Activated effector memory CD4-positive, alpha-beta T cell treated with Interleukin-2 at 50 U/mL for 16 hours (primary cell): Measurements from ENCODE around the gene ABCC10.
"Not testable (repeated sequence)": the region's sequence is repeated elsewhere in the genome, so short reads cannot be mapped to it uniquely, and the experiment has no call there.

Source experiments
- DNase-seq: peaks from one replicate; pipeline ENCODE4 v3.0.0-alpha.2; 2020

ABCC10 gene

GRCh38 chr6:43408259-43408658 lies 19.1 kb upstream of the ABCC10 start:
- DNase-seq, result no peak

DNA sequence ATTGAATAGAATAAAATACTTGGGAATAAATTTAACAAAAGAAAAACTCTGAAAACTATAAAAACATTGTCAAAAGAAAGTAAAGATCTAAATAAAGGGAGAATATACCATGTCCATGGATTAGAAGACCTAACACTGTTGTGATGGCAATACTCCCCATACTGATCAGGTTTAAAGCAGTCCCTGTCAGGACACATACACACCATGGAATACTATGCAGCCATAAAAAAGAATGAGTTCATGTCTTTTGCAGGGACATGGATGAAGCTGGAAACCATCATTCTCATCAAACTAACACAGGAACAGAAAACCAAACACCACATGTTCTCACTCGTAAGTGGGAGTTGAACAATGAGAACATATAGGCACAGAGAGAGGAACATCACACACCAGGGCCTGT lies 16.6 kb upstream of the ABCC10 start:
- not testable (repeated sequence) for DNase-seq

DNA sequence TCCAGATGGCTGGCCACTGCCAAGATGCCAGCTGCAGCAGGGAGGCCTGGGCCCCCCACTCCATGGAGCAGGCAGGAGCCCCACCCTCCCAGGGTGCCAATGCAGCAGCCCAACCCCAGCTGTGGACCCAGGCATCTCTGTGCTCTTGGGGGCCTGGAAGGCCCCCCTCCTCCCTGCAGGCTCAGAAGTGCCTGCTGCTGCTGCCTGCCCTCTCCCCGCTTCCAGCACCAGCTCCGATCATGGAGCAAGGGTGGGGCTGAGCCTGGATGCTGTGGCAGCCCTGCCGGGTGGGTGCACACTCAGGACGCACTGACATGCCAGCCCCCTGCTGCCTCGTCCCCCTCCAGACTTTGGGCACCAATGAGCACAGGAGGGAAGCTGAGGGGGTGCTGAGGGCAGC lies 14.8 kb upstream of the ABCC10 start:
- no peak for DNase-seq

DNA sequence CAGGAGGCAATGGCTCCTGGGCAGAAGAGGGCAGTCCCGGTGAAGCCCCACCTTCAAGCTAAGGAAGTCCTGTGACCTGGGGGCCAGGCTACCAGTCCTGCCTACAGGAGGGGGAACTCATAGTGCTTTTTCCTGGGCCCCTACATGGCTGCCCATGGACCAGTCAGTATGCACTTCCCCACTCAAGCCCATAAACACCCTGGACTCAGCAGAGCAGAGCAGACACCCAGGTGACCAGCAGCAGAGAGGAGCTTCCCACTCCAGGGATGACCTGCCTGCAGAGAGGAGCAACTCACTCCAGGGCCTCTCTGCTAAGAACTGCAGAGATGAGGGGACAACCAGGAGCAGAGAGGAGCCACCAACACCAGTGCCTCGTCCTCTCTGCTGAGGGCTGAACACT lies 14.3 kb upstream of the ABCC10 start:
- no peak for DNase-seq

- not testable (repeated sequence) for DNase-seq
Measured at GRCh38 chr6:43415275-43415674, 12.1 kb upstream of the ABCC10 start.

DNA sequence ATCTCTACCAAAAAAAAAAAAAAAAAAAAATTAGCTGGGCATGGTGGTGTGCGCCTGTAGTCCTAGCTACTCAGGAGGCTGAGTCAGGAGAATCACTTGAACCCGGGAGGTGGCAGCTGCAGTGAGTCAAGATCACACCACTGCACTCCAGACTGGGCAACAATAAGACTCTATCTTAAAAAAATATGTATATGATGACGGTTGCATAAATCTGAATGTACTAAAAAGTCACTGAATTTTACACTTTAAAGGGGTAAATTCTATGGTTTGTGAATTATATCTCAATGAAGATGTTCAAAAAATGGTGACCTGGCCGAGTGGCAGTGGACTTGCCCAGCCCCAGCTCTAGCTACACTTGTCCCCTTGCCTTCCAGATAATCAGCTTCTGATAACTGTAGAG lies 10.4 kb upstream of the ABCC10 start:
- DNase-seq, result no peak

DNA sequence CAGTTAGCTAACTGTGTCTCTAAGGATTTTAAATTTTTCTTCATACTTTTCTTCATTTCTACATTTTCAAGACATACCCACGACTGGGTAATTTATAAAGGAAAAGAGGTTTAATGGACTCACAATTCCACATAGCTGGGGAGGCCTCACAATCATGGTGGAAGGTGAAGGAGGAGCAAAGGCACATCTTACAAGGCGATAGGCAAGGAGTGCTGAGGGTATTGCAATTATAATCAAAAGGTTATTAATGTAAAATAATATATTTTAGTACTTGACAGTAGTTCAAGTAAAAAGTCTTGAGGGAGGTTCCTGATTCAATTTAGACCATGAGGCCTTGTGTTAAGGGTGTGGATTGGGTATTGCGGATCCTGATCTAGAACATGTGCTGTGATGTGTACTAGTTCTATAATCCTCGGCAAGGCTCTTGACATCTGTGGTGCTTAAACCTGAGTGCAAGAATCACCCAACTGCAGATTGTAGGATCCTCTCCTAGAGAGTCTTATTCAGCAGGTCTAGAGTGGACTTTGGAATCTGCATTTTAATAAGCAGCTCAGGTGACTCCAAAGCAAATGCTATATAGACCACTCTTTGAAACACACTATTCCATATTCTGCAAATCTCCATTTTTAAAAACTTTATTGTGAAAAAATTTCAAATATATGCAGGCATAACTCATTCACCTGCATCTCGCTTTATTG lies 7.2 kb upstream of the ABCC10 start:
- DNase-seq, result no peak

GRCh38 chr6:43421831-43422230 lies 5.5 kb upstream of the ABCC10 start:
- DNase-seq, result no peak

- DNase-seq, result not testable (repeated sequence)
Measured at GRCh38 chr6:43425083-43425482, 2.3 kb upstream of the ABCC10 start.

DNA sequence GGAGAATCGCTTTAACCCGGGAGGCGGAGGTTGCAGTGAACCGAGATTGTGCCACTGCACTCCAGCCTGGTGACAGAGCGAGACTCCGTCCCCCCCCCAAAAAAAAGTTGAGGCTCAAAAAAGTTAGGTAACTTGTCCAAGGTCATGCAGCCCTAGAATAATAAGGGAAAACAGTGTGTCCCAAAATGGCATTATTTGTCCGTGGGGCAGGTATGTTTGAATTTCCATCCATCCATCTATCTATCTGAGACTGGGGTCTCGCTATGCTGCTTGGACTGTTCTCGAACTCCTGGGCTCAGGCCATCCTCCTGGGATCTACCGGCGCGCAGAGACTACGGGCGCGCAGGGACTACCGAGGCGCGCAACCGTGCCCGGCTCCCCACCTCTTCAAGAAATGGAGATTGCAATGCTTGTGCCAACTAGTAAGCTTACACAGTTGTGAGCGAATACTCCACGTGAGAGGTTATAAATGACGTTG lies 374 bp upstream of the ABCC10 start:
- no peak for DNase-seq

DNA sequence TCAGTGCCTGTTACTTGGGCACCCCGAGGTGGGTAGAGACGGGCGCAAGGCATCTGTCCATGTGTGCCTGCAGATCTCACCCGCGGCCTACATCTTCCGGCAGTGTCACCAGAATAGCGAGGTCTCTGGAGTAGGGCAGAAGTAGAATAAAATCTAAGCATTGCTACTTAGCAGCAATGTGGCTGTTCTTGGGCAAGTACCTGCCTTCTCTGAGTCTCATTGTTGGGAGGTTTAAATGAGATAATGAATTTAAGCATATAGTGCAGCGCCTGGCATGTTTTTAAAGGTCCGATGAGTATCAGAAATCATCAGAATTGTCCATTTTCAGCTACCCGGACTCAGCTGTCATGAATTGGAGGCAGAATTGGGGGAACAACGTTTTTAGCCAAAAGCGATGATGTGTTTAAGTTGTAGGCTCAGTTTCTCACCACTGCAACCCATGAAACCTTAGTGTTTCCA lies 800 bp downstream of the ABCC10 start:
- DNase-seq, result no peak

DNA sequence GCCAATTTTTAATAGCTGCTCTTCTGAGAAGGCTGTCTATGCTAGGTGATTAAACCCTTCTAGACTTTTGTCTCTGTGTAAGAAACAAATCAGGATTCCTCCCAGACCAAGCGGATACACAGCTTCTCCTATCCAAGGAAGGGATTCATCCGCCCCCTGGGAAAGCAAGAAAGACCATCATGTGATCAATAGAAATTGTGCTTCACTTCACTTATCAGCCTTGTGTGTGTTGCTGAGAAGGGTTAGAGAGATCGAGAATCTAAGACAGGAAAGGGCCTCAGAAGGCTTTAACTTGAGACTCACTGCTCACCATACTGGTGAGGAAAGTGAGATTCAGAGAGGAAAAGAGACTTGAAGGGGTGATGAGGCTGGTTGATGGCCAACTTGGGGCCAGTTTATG lies 1.5 kb downstream of the ABCC10 start:
- DNase-seq, result no peak

DNA sequence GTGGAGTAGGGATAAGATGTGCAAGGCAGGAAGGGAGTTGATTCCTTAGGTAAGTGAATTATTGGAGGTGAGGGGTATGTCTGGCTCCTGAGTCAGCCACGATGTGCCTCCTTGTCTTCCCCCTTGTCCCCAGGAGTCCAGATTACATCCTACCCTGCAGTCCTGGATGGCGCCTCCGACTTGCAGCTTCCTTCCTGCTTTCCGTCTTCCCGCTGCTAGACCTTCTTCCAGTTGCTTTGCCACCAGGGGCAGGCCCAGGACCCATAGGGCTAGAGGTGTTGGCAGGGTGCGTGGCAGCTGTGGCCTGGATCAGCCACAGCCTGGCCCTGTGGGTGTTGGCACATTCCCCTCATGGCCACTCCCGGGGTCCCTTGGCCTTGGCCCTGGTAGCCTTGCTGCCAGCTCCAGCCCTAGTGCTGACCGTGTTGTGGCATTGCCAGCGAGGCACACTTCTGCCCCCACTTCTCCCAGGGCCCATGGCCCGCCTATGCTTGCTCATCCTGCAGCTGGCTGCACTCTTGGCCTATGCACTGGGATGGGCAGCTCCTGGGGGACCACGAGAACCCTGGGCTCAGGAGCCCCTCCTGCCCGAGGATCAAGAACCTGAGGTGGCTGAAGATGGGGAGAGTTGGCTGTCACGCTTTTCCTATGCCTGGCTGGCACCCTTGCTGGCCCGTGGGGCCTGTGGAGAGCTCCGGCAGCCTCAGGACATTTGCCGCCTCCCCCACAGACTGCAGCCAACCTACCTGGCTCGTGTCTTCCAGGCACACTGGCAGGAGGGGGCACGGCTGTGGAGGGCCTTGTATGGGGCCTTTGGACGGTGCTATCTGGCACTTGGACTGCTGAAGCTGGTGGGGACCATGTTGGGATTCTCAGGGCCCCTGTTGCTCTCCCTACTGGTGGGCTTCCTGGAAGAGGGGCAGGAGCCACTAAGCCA lies 4.9 kb downstream of the ABCC10 start:
- DNase-seq, result no peak

DNA sequence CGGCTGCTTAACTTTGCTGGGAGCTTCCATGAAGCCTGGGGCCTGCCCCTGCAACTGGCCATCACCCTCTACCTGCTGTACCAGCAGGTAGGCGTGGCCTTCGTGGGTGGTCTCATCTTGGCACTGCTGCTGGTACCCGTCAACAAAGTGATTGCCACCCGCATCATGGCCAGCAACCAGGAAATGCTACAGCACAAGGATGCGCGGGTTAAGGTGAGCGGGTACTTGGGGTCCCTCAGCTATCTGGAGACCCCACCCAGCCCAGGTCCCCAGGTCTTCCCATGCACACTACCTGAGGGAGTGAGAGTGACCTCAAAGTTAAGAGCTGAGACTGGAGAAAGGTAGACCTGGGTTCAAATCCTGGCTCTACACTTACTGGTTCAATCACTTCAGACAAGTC lies 5.8 kb downstream of the ABCC10 start:
- no peak for DNase-seq

DNA sequence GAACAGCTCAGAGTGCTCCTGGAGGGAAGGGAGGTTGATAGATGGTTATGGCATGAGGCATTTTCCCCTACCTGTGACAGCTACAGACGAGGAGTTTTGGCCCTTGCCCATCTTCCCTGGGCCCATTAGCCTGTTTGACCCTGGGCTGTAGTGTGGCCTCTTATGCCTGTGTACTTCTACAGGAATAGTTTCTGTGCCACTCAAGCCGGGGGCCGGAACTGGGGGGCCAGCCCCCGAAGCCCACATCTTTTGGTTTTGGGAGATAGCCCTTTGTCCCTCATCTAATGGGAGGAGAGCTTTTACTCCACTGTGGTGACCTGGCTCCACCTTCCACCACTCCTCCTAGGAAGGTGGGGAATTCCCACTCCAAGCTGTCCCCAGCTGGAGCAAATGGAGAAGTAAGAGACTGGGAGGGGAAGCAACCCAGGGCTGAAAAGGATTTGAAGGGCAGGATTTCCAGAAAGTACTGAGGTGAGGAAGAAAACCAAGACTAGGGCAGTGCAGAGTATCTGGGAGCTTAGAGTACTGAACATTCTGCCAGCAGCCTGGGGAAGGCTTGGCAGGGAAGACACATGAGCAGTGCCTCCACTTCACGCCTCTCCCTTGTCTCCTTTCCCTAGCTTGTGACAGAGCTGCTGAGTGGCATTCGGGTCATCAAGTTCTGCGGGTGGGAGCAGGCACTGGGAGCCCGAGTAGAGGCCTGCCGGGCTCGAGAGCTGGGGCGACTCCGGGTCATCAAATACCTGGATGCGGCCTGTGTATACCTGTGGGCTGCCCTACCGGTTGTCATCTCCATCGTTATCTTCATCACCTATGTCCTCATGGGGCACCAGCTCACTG lies 6.9 kb downstream of the ABCC10 start:
- no peak for DNase-seq

GRCh38 chr6:43434943-43435342 lies 7.6 kb downstream of the ABCC10 start:
- DNase-seq, result no peak

GRCh38 chr6:43435682-43436437 lies 8.5 kb downstream of the ABCC10 start:
- no peak for DNase-seq

GRCh38 chr6:43436577-43437282 lies 9.4 kb downstream of the ABCC10 start:
- DNase-seq, result no peak

DNA sequence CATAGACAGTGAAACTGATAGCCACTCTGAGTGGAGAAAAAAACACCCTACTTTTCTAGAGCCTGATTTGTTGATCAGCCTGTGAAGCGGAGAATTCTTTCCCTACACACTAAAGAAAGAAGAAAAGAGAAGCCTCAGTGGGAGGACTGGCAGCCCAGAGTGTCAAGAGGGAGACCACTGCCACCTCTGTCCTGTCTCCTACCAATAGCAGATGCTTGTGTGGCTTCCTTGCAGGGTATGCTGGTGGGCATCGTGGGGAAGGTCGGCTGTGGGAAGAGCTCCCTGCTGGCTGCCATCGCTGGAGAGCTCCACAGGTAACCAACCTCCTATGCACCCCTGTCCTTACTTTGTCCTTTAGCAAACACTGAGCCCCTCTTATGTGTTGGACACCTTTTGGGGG lies 10.4 kb downstream of the ABCC10 start:
- no peak for DNase-seq

GRCh38 chr6:43442935-43443334 lies 15.6 kb downstream of the ABCC10 start:
- DNase-seq, result no peak

DNA sequence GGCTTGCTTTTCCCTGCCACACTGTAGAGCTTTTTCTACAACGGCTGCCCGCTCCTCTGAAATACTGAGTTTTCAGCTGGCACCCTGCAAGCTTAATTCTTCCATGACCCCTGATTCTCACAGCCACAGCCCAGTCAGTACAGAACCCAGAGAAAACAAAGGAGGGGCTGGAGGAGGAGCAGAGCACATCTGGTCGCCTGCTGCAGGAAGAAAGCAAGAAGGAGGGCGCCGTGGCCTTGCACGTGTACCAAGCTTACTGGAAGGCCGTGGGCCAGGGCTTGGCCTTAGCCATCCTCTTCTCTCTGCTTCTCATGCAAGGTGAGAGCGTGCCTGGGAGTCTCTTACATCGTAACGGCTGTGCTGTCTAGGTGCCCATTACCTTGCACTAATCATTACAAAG lies 16.7 kb downstream of the ABCC10 start:
- DNase-seq, result no peak

DNA sequence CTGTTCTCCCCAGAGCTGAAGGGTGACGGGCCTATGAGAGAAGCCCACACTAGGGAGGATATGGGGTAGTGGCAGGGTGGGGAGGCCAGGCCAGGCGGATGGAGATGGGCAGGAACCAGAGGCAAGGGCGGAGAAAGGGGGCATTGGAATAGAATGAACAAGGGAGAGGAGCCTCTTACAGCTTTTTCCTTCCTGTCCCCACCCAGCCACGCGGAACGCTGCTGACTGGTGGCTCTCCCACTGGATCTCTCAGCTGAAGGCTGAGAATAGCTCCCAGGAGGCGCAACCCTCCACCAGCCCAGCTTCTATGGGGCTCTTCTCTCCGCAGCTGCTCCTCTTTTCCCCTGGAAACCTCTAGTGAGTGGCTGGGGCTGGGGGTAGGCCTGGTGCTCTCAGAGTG lies 17.2 kb downstream of the ABCC10 start:
- DNase-seq, result no peak
